CD14-positive monocyte (primary cell): ENCODE measurements around the gene SCGB1C1. TPM values are rescaled to one million over a fixed set of nuclear protein-coding genes. Genes with fewer than 3 reads are reported as not detected.

Experiments
- DNase-seq, 3 donors: peaks; one replicate each; pipeline ENCODE4 v3.0.0-alpha.2; 2011 to 2022
- H2AFZ ChIP-seq: 2 replicates; pipeline ENCODE4 v1.6.0; 2012; ENCODE audit warnings: mild to moderate bottlenecking, low read depth, low read length, inconsistent platforms; ENCODE audit not compliant: insufficient read depth, poor library complexity, severe bottlenecking
- H3K27ac ChIP-seq, 2 donors: 1 replicate in 1 of 2; 2 replicates in 1 of 2; pipeline ENCODE4 v1.5.1; 2012 to 2013; ENCODE audit warnings: low read length in 2 of 2, control low read depth in 1 of 2, inconsistent platforms in 1 of 2, low read depth in 1 of 2, mild to moderate bottlenecking in 1 of 2
- H3K27me3 ChIP-seq, 2 donors: one replicate each; pipeline versions ENCODE4 v1.6.0 to v1.6.1; 2011 to 2013; ENCODE audit warnings: low read length in 2 of 2; ENCODE audit not compliant: control insufficient read depth in 2 of 2, insufficient read depth in 2 of 2
- H3K36me3 ChIP-seq, 2 donors: replicated peaks in 1 of 2; 1 replicate in 1 of 2; 2 replicates in 1 of 2; pipeline versions ENCODE4 v1.5.1 to v1.6.1; 2012 to 2013; ENCODE audit warnings: low read length in 2 of 2, control low read depth in 1 of 2, inconsistent platforms in 1 of 2, mild to moderate bottlenecking in 1 of 2; ENCODE audit not compliant: insufficient read depth in 2 of 2, control insufficient read depth in 1 of 2
- H3K4me1 ChIP-seq, 2 donors: 1 replicate in 1 of 2; 2 replicates in 1 of 2; pipeline versions ENCODE4 v1.5.1 to v1.6.1; 2012 to 2013; ENCODE audit warnings: low read length in 2 of 2, control low read depth in 1 of 2, inconsistent platforms in 1 of 2, mild to moderate bottlenecking in 1 of 2, moderate library complexity in 1 of 2; ENCODE audit not compliant: insufficient read depth in 2 of 2, control insufficient read depth in 1 of 2
- H3K4me2 ChIP-seq: replicated peaks from 2 replicates; pipeline ENCODE3; 2012; ENCODE audit warnings: low read length, moderate library complexity, mild to moderate bottlenecking; ENCODE audit not compliant: poor library complexity, severe bottlenecking; ENCODE audit errors: extremely low read depth
- H3K4me3 ChIP-seq, 3 experiments: fragments of 200-600 bp in 1 of 3; sonication (generic) in 1 of 3; replicated peaks in 1 of 3; 1 replicate in 2 of 3; 2 replicates in 1 of 3; pipeline ENCODE4 v1.5.1; 2011 to 2013; ENCODE audit warnings: low read length in 3 of 3, mild to moderate bottlenecking in 3 of 3, control low read depth in 2 of 3, low read depth in 2 of 3, inconsistent platforms in 1 of 3, moderate library complexity in 1 of 3
- H3K79me2 ChIP-seq: 2 replicates; pipeline ENCODE4 v1.6.0; 2012; ENCODE audit warnings: mild to moderate bottlenecking, control low read depth, inconsistent platforms, low read length, moderate library complexity; ENCODE audit not compliant: insufficient read depth
- H3K9ac ChIP-seq: 2 replicates; pipeline ENCODE4 v1.6.0; 2017; ENCODE audit warnings: low read length, mild to moderate bottlenecking; ENCODE audit not compliant: insufficient read depth, poor library complexity, severe bottlenecking
- H3K9me3 ChIP-seq, 2 donors: replicated peaks in 1 of 2; 1 replicate in 1 of 2; 2 replicates in 1 of 2; pipeline versions ENCODE4 v1.5.1 to v1.6.1; 2012 to 2013; ENCODE audit warnings: low read length in 2 of 2, control low read depth in 1 of 2; ENCODE audit not compliant: control insufficient read depth in 1 of 2, insufficient read depth in 1 of 2
- H4K20me1 ChIP-seq: 2 replicates; pipeline ENCODE4 v1.6.0; 2012; ENCODE audit warnings: mild to moderate bottlenecking, low read length, control low read depth, moderate library complexity; ENCODE audit not compliant: insufficient read depth
- H3K27ac Mint-ChIP-seq, 7 donors: one replicate each; pipeline ENCODE4 v1.8.0; 2020; ENCODE audit warnings: mild to moderate bottlenecking in 7 of 7, mixed read lengths in 7 of 7, moderate library complexity in 6 of 7, inconsistent platforms in 2 of 7
- H3K27me3 Mint-ChIP-seq, 3 donors: one replicate each; pipeline ENCODE4 v1.8.0; 2021 to 2022; ENCODE audit warnings: low read depth in 3 of 3, mild to moderate bottlenecking in 3 of 3, mixed read lengths in 3 of 3, moderate library complexity in 3 of 3, inconsistent platforms in 1 of 3
- H3K36me3 Mint-ChIP-seq, 2 donors: one replicate each; pipeline ENCODE4 v1.8.0; 2020; ENCODE audit warnings: mixed read lengths in 2 of 2, inconsistent platforms in 1 of 2, mild to moderate bottlenecking in 1 of 2
- H3K4me1 Mint-ChIP-seq: one replicate; pipeline ENCODE4 v1.8.0; 2020; ENCODE audit warnings: mild to moderate bottlenecking, mixed read lengths
- H3K4me3 Mint-ChIP-seq, 2 donors: one replicate each; pipeline ENCODE4 v1.8.0; 2020; ENCODE audit warnings: mild to moderate bottlenecking in 2 of 2, mixed read lengths in 2 of 2, moderate library complexity in 1 of 2
- H3K9me3 Mint-ChIP-seq, 7 donors: one replicate each; pipeline ENCODE4 v1.8.0; 2020 to 2022; ENCODE audit warnings: mixed read lengths in 7 of 7, mild to moderate bottlenecking in 6 of 7, moderate library complexity in 6 of 7, inconsistent platforms in 2 of 7
- CTCF ChIP-seq: fragments of 200-600 bp; IDR thresholded peaks from one replicate; pipeline ENCODE4 v1.8.0; 2022; ENCODE audit warnings: antibody characterized with exemption, mild to moderate bottlenecking
- WGBS: methylation state at CpG from one replicate; pipeline ENCODE4 v1.1.5; 2013; ENCODE audit warnings: missing lambda C conversion rate; ENCODE audit not compliant: insufficient coverage; 5-methylcytosine and 5-hydroxymethylcytosine counted together
- intact Hi-C, 2 donors: fragments of 100-400 bp; cut with micrococcal nuclease; formaldehyde crosslinking; loops; one replicate each; pipeline versions ENCODE4 v1.15.0 to v1.15.1; 2023
- polyA plus RNA-seq, 3 donors: library from polyadenylated mRNA; depleted of rRNA in 1 of 3; unstranded in 2 of 3; stranded (reverse) in 1 of 3; fragments of 300-500 nt in 2 of 3; fragments of >200 nt in 1 of 3; fragmentation: Illumina TruSeq in 2 of 3; gene quantifications; 1 replicate in 2 of 3; 2 replicates in 1 of 3; pipeline ENCODE4 v1.2.3, GENCODE V29; 2012 to 2021

The SCGB1C1 gene
- polyA plus RNA-seq, 3 donors = not detected

DNA sequence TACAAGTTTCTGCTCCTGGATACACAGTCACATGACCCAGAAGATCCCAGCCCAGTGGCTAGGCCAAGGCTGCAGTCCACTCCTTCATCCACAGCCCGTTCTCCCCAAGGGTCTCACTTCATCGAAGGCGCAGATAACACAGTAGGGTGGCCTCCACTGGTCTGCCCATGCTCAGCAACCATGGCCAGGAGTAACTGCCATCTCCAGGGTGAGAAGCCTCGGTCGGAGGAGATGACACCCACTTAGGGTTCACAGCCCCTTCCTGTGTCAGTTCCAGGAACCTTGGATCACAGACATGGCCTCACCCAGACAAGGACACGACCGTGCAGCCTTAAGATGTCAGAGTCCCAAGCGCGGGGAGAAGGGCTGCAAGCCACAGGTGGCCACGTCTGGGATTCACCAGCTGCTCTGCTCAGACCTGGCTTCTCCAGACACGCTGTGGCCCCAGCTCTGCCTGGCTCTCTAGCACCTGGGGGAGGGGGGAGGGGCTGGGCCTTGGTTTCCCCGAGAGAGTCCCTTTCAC, 11.8 kb downstream of the SCGB1C1 start:
- H3K4me1 Mint-ChIP-seq = peaks cover 48% of the 10 kb centered on the region
- no peak overlapping the region for H3K4me3 Mint-ChIP-seq

More for the DNA sequence above, 11.8 kb downstream of the SCGB1C1 start:
- Histone ChIP-seq H3K79me2 (peaks cover 49% of the 10 kb centered on the region), H3K27me3 (no peaks in the 10 kb centered on the region), H3K27ac (no peak overlapping the region), H2AFZ (no peak overlapping the region), H3K4me2 (no peak overlapping the region), H3K9ac (no peak overlapping the region), H3K4me3 (no peak overlapping the region), H3K9me3 (no peaks in the 10 kb centered on the region), H3K36me3 (peaks cover 15 to 33% of the 10 kb centered on the region in 2 donors), H3K4me1 (peaks cover 43 to 61% of the 10 kb centered on the region in 2 donors), H4K20me1 (peaks cover 50% of the 10 kb centered on the region)
- Mint-ChIP-seq H3K36me3 (peaks cover 36 to 47% of the 10 kb centered on the region in 2 donors), H3K27me3 (peaks cover 2 to 7% (median 4%) of the 10 kb centered on the region in 3 donors), H3K9me3 (peaks cover 0 to 2% (median 0%) of the 10 kb centered on the region in 7 donors), H3K27ac (peak overlapping the region in 1 of 7 donors; percentile 4)
- TF ChIP-seq CTCF = no peak
- intact Hi-C loops = loop anchor here (5.0 to 10.0 kb wide), 3 partner anchors 33 to 300 kb away; partner anchors contain the start of genes PSMD13 (in 1 of the 2), RNH1 (in 1 of the 2) and SIRT3 (in 1 of the 2)
- WGBS = 97% methylated on average over 10 of the region's 12 CpGs
- peak in 1 of 3 donors; percentile 4 for DNase-seq
